Measurements from ENCODE around the gene WDR62. TPM values are rescaled to one million over a fixed set of nuclear protein-coding genes. Genes with fewer than 3 reads are reported as not detected.

Gene WDR62
- total RNA-seq, 2 donors from 2014 or later, result 23.5 to 34.4 TPM

- Histone ChIP-seq H3K4me3 (ENCODE audit: low read length) (no peak overlapping the region), H3K36me3 (ENCODE audit: control insufficient read depth, insufficient read depth, low read length) (peaks cover 7% of the 10 kb centered on the region), H3K27ac (ENCODE audit: low read depth, low read length) (no peak overlapping the region), H3K9me3 (ENCODE audit: control insufficient read depth, low read length) (no peaks in the 10 kb centered on the region), H3K9ac (ENCODE audit: extremely low read depth, low read length, poor library complexity, severe bottlenecking) (no peak overlapping the region), H3K27me3 (ENCODE audit: control insufficient read depth, insufficient read depth, low read length, poor library complexity, severe bottlenecking) (no peaks in the 10 kb centered on the region), H3K4me1 (ENCODE audit: control insufficient read depth, insufficient read depth, low read length) (no peaks in the 10 kb centered on the region)
- Mint-ChIP-seq H3K27me3 (ENCODE audit: insufficient read depth) (peaks cover 6% of the 10 kb centered on the region), H3K4me3 (no peak overlapping the region), H3K27ac (no peak overlapping the region), H3K9me3 (no peaks in the 10 kb centered on the region), H3K36me3 (ENCODE audit: low read depth) (peaks cover 11% of the 10 kb centered on the region), H3K4me1 (peaks cover 13% of the 10 kb centered on the region)
- 89 to 95% methylated on average over 8 to 12 of the region's 12 CpGs for WGBS, 2 experiments (ENCODE audit: insufficient coverage in 1 of 2, insufficient read length in 1 of 2)
- no peak for DNase-seq
- no peak for TF ChIP-seq CTCF (conservative IDR thresholded peaks at IDR 0.05)
Observed at GRCh38 chr19:36136964-36137686, 82.4 kb downstream of the WDR62 start.

- no peak for TF ChIP-seq CTCF (conservative IDR thresholded peaks at IDR 0.05)
- peak overlapping the region; percentile 96 for H3K9ac ChIP-seq (ENCODE audit: extremely low read depth, low read length, poor library complexity, severe bottlenecking)
- no peak for DNase-seq
- H3K27me3 ChIP-seq (ENCODE audit: control insufficient read depth, insufficient read depth, low read length, poor library complexity, severe bottlenecking), result no peaks in the 10 kb centered on the region
- H3K36me3 Mint-ChIP-seq (ENCODE audit: low read depth), result peaks cover 23% of the 10 kb centered on the region
- H3K4me3 ChIP-seq (ENCODE audit: low read length), result peak overlapping the region; percentile 100
- peaks cover 21% of the 10 kb centered on the region for H3K36me3 ChIP-seq (ENCODE audit: control insufficient read depth, insufficient read depth, low read length)
- H3K4me3 Mint-ChIP-seq, result peak overlapping the region; percentile 99
- H3K9me3 Mint-ChIP-seq, result no peaks in the 10 kb centered on the region
- peaks cover 13% of the 10 kb centered on the region for H3K4me1 Mint-ChIP-seq
- H3K27ac Mint-ChIP-seq, result peak overlapping the region; percentile 98
- 29 to 69% methylated on average over 1 to 5 of the region's 7 CpGs for WGBS, 2 experiments (ENCODE audit: insufficient coverage in 1 of 2, insufficient read length in 1 of 2)
- no peaks in the 10 kb centered on the region for H3K4me1 ChIP-seq (ENCODE audit: control insufficient read depth, insufficient read depth, low read length)
- peak overlapping the region; percentile 64 for H3K27ac ChIP-seq (ENCODE audit: low read depth, low read length)
- H3K9me3 ChIP-seq (ENCODE audit: control insufficient read depth, low read length), result no peaks in the 10 kb centered on the region
- H3K27me3 Mint-ChIP-seq (ENCODE audit: insufficient read depth), result peaks cover 6% of the 10 kb centered on the region
Observed at GRCh38 chr19:36139120-36139472, 84.4 kb downstream of the WDR62 start.

GRCh38 chr19:36139473-36140303 lies 85.0 kb downstream of the WDR62 start, which contains the start of gene CAPNS1:
CAPNS1 (plus strand) TSS chr19:36140066; CDS start chr19:36141012, 946 bp downstream.
- Histone ChIP-seq H3K4me3 (ENCODE audit: low read length) (peak within 1 kb of the TSS; percentile 100), H3K27me3 (ENCODE audit: control insufficient read depth, insufficient read depth, low read length, poor library complexity, severe bottlenecking) (no peaks in the 10 kb centered on the region), H3K27ac (ENCODE audit: low read depth, low read length) (peak within 1 kb of the TSS; percentile 64), H3K4me1 (ENCODE audit: control insufficient read depth, insufficient read depth, low read length) (no peaks in the 10 kb centered on the region), H3K36me3 (ENCODE audit: control insufficient read depth, insufficient read depth, low read length) (peaks cover 27% of the 10 kb centered on the region), H3K9me3 (ENCODE audit: control insufficient read depth, low read length) (no peaks in the 10 kb centered on the region), H3K9ac (ENCODE audit: extremely low read depth, low read length, poor library complexity, severe bottlenecking) (peak within 1 kb of the TSS; percentile 96)
- Mint-ChIP-seq H3K27ac (peak within 1 kb of the TSS; percentile 98), H3K36me3 (ENCODE audit: low read depth) (peaks cover 26% of the 10 kb centered on the region), H3K9me3 (no peaks in the 10 kb centered on the region), H3K27me3 (ENCODE audit: insufficient read depth) (peaks cover 5% of the 10 kb centered on the region), H3K4me3 (peak within 1 kb of the TSS; percentile 99), H3K4me1 (peaks cover 13% of the 10 kb centered on the region)
- 0 to 1% methylated on average over 40 to 75 of the region's 75 CpGs for WGBS, 2 experiments (ENCODE audit: insufficient coverage in 1 of 2, insufficient read length in 1 of 2)
- DNase-seq, result peak; percentile 99
- TF ChIP-seq CTCF (conservative IDR thresholded peaks at IDR 0.05), result peak; percentile 66
